HCT116 (cell line): ENCODE results near the gene C11orf54. TPM values are rescaled to one million over a fixed set of nuclear protein-coding genes. Genes with fewer than 3 reads are reported as not detected.

Source experiments
- ATAC-seq: fragments of 200-7000 bp; cut with Tn5 transposase; 2 replicates; pipeline ENCODE4 v1.9.1; 2020; ENCODE audit warnings: mild to moderate bottlenecking, moderate library complexity
- Bru-seq: library from RNA; stranded (reverse); fragments of 400-500 nt; gene quantifications from one replicate; lab custom pipeline; 2021; lab: Mats Ljungman, UMichigan
- BruChase-seq, 2 experiments: library from RNA; stranded (reverse); fragments of 400-500 nt; gene quantifications; one replicate each; lab custom pipeline; 2021; lab: Mats Ljungman, UMichigan
- BruUV-seq: library from RNA; stranded (reverse); fragments of 400-500 nt; replicated peaks from 2 replicates; lab custom pipeline; 2021; lab: Mats Ljungman, UMichigan
- CTCF ChIA-PET: fragments of 300-600 bp; sonication (Branson Sonifier 250); formaldehyde crosslinking; loops from one replicate; lab custom pipeline; 2021; ENCODE audit warnings: antibody characterized with exemption; lab: Charles Lee
- POLR2A ChIA-PET: fragments of 300-600, 350-600 bp; sonication (Branson Sonifier 250); formaldehyde crosslinking; loops from one replicate; lab custom pipeline; 2021; ENCODE audit warnings: antibody characterized with exemption; lab: Charles Lee
- RAD21 ChIA-PET, 2 experiments: fragments of 300-600 bp; sonication (Branson Sonifier 250); formaldehyde crosslinking; loops; one replicate each; lab custom pipeline; 2023; ENCODE audit warnings: low total read pairs in 2 of 2; ENCODE audit not compliant: uncharacterized antibody in 2 of 2, unreplicated experiment in 2 of 2, low non-redundant PET in 1 of 2; lab: Charles Lee
- DNase-seq: peaks from one replicate; pipeline ENCODE4 v3.0.0-alpha.2; 2010; ENCODE audit warnings: low read depth, low spot score
- H2AFZ ChIP-seq: fragments of 200-600 bp; shearing (Covaris generic), sonication (generic); 2 replicates; pipeline ENCODE4 v1.6.1; 2017; ENCODE audit warnings: low read depth, mixed run types, mixed read lengths, antibody characterized with exemption, low read length; ENCODE audit not compliant: poor library complexity, severe bottlenecking
- H3K27ac ChIP-seq: 2 replicates; pipeline ENCODE4 v1.5.1; 2012; ENCODE audit warnings: low read depth, low read length
- H3K27me3 ChIP-seq: fragments of 200-600 bp; sonication (generic); 2 replicates; pipeline ENCODE4 v1.6.1; 2016; ENCODE audit warnings: mixed run types, low read length, mixed read lengths; ENCODE audit not compliant: insufficient read depth
- H3K36me3 ChIP-seq, 2 experiments: fragments of 200-500 bp in 1 of 2; fragments of 200-600 bp in 1 of 2; sonication (Bioruptor generic) in 1 of 2; sonication (generic) in 1 of 2; 2 replicates each; pipeline versions ENCODE4 v1.5.1 to v1.6.1; 2014 to 2016; ENCODE audit warnings: low read length in 2 of 2, inconsistent platforms in 1 of 2, mixed read lengths in 1 of 2, mixed run types in 1 of 2; ENCODE audit not compliant: insufficient read depth in 2 of 2, control insufficient read depth in 1 of 2
- H3K4me1 ChIP-seq, 2 experiments: fragments of 200-600 bp in 1 of 2; sonication (generic) in 1 of 2; 2 replicates each; pipeline versions ENCODE4 v1.5.1 to v1.6.1; 2012 to 2017; ENCODE audit warnings: low read length in 2 of 2, inconsistent platforms in 1 of 2, mild to moderate bottlenecking in 1 of 2, mixed read lengths in 1 of 2, mixed run types in 1 of 2, moderate library complexity in 1 of 2; ENCODE audit not compliant: insufficient read depth in 2 of 2, control insufficient read depth in 1 of 2
- H3K4me2 ChIP-seq: fragments of 200-600 bp; sonication (generic); 2 replicates; pipeline ENCODE4 v1.6.1; 2017; ENCODE audit warnings: mixed run types, low read length, mixed read lengths
- H3K4me3 ChIP-seq, 2 experiments: fragments of 200-600 bp in 1 of 2; sonication (generic) in 1 of 2; replicated peaks in 1 of 2; 2 replicates each; pipeline ENCODE4 v1.5.1; 2011 to 2016; ENCODE audit warnings: low read length in 2 of 2, control low read depth in 1 of 2, low read depth in 1 of 2, mild to moderate bottlenecking in 1 of 2, mixed read lengths in 1 of 2, mixed run types in 1 of 2
- H3K79me2 ChIP-seq: fragments of 200-600 bp; sonication (generic); 2 replicates; pipeline ENCODE4 v1.6.1; 2017; ENCODE audit warnings: mild to moderate bottlenecking, mixed run types, low read length, moderate library complexity, mixed read lengths; ENCODE audit not compliant: insufficient read depth
- H3K9ac ChIP-seq: fragments of 200-600 bp; sonication (generic); 2 replicates; pipeline ENCODE4 v1.6.1; 2016; ENCODE audit warnings: low read length, mixed read lengths
- H3K9me2 ChIP-seq: fragments of 200-600 bp; sonication (generic), shearing (Covaris generic); 2 replicates; pipeline ENCODE4 v1.6.1; 2017; ENCODE audit warnings: mixed run types, mild to moderate bottlenecking, moderate library complexity; ENCODE audit not compliant: insufficient read depth
- H3K9me3 ChIP-seq, 2 experiments: fragments of 200-500 bp in 1 of 2; fragments of 200-600 bp in 1 of 2; sonication (Bioruptor generic) in 1 of 2; sonication (generic) in 1 of 2; 2 replicates each; pipeline ENCODE4 v1.6.1; 2014 to 2017; ENCODE audit warnings: low read length in 2 of 2, mixed read lengths in 2 of 2, inconsistent platforms in 1 of 2, low read depth in 1 of 2, mild to moderate bottlenecking in 1 of 2, mixed run types in 1 of 2, moderate library complexity in 1 of 2; ENCODE audit not compliant: control insufficient read depth in 1 of 2, insufficient read depth in 1 of 2
- H4K20me1 ChIP-seq: fragments of 200-600 bp; sonication (generic), shearing (Covaris generic); 2 replicates; pipeline ENCODE4 v1.6.1; 2017; ENCODE audit warnings: mixed run types, mild to moderate bottlenecking, moderate library complexity; ENCODE audit not compliant: insufficient read depth
- CBX3 ChIP-seq: IDR thresholded peaks from 2 replicates; pipeline ENCODE4 v1.6.1; 2012; ENCODE audit warnings: low read depth
- CEBPB ChIP-seq: IDR thresholded peaks from 2 replicates; pipeline ENCODE4 v1.6.1; 2012; ENCODE audit warnings: low read depth
- EGR1 ChIP-seq: IDR thresholded peaks from 2 replicates; pipeline ENCODE4 v1.6.1; 2012; ENCODE audit warnings: low read depth
- ELF1 ChIP-seq: IDR thresholded peaks from 2 replicates; pipeline ENCODE4 v1.6.1; 2012; ENCODE audit warnings: low read depth, borderline replicate concordance
- EZH2 ChIP-seq: fragments of 200-600 bp; sonication (generic); IDR thresholded peaks from 2 replicates; pipeline ENCODE4 v1.6.1; 2017; ENCODE audit warnings: antibody characterized with exemption, mixed run types
- EZH2phosphoT487 ChIP-seq: fragments of 200-600 bp; IDR thresholded peaks from 2 replicates; pipeline ENCODE4 v1.6.1; 2018; ENCODE audit warnings: antibody characterized with exemption, borderline replicate concordance
- FOSL1 ChIP-seq: IDR thresholded peaks from 2 replicates; pipeline ENCODE4 v1.6.1; 2012; ENCODE audit warnings: low read depth
- JUND ChIP-seq: IDR thresholded peaks from 2 replicates; pipeline ENCODE4 v1.6.1; 2012
- POLR2A ChIP-seq: IDR thresholded peaks from 2 replicates; pipeline ENCODE4 v1.7.0; 2011; ENCODE audit warnings: borderline replicate concordance; ENCODE audit not compliant: insufficient read depth, insufficient read length; ENCODE audit errors: extremely low read depth
- POLR2AphosphoS5 ChIP-seq: IDR thresholded peaks from 2 replicates; pipeline ENCODE4 v1.6.1; 2011; ENCODE audit warnings: mild to moderate bottlenecking, low read depth, low read length, moderate library complexity
- RAD21 ChIP-seq: IDR thresholded peaks from 2 replicates; pipeline ENCODE4 v1.6.1; 2012; ENCODE audit warnings: low read depth, mild to moderate bottlenecking
- SIN3A ChIP-seq: IDR thresholded peaks from 2 replicates; pipeline ENCODE4 v1.6.1; 2012; ENCODE audit warnings: low read depth
- SP1 ChIP-seq: IDR thresholded peaks from 2 replicates; pipeline ENCODE4 v1.6.1; 2012; ENCODE audit warnings: low read depth
- SRF ChIP-seq: IDR thresholded peaks from 2 replicates; pipeline ENCODE4 v1.6.1; 2012; ENCODE audit warnings: low read depth
- TCF7L2 ChIP-seq: IDR thresholded peaks from 2 replicates; pipeline ENCODE4 v1.7.0; 2011; ENCODE audit warnings: borderline replicate concordance, inconsistent platforms; ENCODE audit not compliant: insufficient read depth, insufficient read length; ENCODE audit errors: extremely low read depth
- YY1 ChIP-seq: IDR thresholded peaks from 2 replicates; pipeline ENCODE4 v1.6.1; 2011; ENCODE audit warnings: low read length, low read depth, moderate library complexity, mild to moderate bottlenecking; ENCODE audit not compliant: insufficient replicate concordance; ENCODE audit errors: extremely low read depth
- ZNF274 ChIP-seq: fragments of 200-500 bp; sonication (Bioruptor generic); IDR thresholded peaks from 2 replicates; pipeline ENCODE4 v1.6.1; 2014; ENCODE audit warnings: mild to moderate bottlenecking, low read depth, low read length, inconsistent platforms
- intact Hi-C: fragments of 100-400 bp; cut with micrococcal nuclease; formaldehyde crosslinking; loops from 2 replicates; pipeline ENCODE4 v1.10.0; 2022
- long read RNA-seq: library from polyadenylated mRNA; unstranded; transcript quantifications from one replicate; pipeline ENCODE4 v2.0.0, GENCODE V29; 2021; ENCODE audit not compliant: unreplicated experiment
- polyA plus RNA-seq: library from polyadenylated mRNA; unstranded; fragments of >200 nt; gene quantifications from 2 replicates; pipeline ENCODE4 v1.2.1, GENCODE V29; 2012; ENCODE audit warnings: missing spikeins
- total RNA-seq: library from RNA; stranded (reverse); gene quantifications from one replicate; pipeline ENCODE4 v1.2.1, GENCODE V29; 2021; ENCODE audit not compliant: unreplicated experiment
- TF ChIP-seq, protein P1 (sequence below): IDR thresholded peaks from 2 replicates; pipeline ENCODE4 v1.6.1; 2011; ENCODE audit warnings: mild to moderate bottlenecking, low read length, moderate library complexity; ENCODE audit not compliant: insufficient replicate concordance; ENCODE audit errors: extremely low read depth
- TF ChIP-seq, protein P2 (sequence below): IDR thresholded peaks from 2 replicates; pipeline ENCODE4 v1.6.1; 2012
- TF ChIP-seq, protein P3 (sequence below), 3 experiments: fragments of 200-600 bp in 1 of 3; sonication (generic) in 1 of 3; IDR thresholded peaks in 2 of 3; conservative IDR thresholded peaks in 1 of 3; 2 replicates each; pipeline ENCODE4 v1.5.1; 2012 to 2017; ENCODE audit warnings: low read depth in 2 of 3, low read length in 2 of 3, antibody characterized with exemption in 1 of 3, borderline replicate concordance in 1 of 3, control low read depth in 1 of 3, mild to moderate bottlenecking in 1 of 3, mixed read lengths in 1 of 3, mixed run types in 1 of 3, moderate library complexity in 1 of 3; ENCODE audit not compliant: insufficient read depth in 1 of 3

Gene C11orf54
- 26.1 TPM for total RNA-seq
- 8.8 and 9.9 TPM in 2 replicates for polyA plus RNA-seq
- Bru-seq, nascent RNA, result percentile 88 among the genes with signal in this experiment
- BruChase-seq, experiment 1, labeled RNA remaining after a 6-hour chase, result percentile 97 among the genes with signal in this experiment
- BruChase-seq, experiment 2, labeled RNA remaining after a 2-hour chase, result percentile 94 among the genes with signal in this experiment
- long read RNA-seq, full-length matches to known transcripts, result 39 of 65 reads
- long read RNA-seq, partial matches to known transcripts, result 5 of 65 reads
- long read RNA-seq, other reads (novel, unspliced or antisense), result 21 of 65 reads

- Histone ChIP-seq H3K27ac (peak within 1 kb of the TSS; percentile 86), H3K4me2 (peak within 1 kb of the TSS; percentile 83), H3K9me2 (no peaks in the 10 kb centered on the region), H3K79me2 (peaks cover 68% of the 10 kb centered on the region), H3K27me3 (no peaks in the 10 kb centered on the region), H3K4me1 (peaks cover 20 to 31% of the 10 kb centered on the region in 2 experiments), H2AFZ (peak within 1 kb of the TSS; percentile 52), H3K4me3 (peak within 1 kb of the TSS; percentile 79 to 86), H3K36me3 (peaks cover 35 to 43% of the 10 kb centered on the region in 2 experiments), H3K9ac (peak within 1 kb of the TSS; percentile 98), H3K9me3 (no peaks in the 10 kb centered on the region), H4K20me1 (peaks cover 31% of the 10 kb centered on the region)
- peak; percentile 92 for ATAC-seq
- CTCF ChIA-PET, result interaction anchor here (1.3 kb wide), 1 partner anchor 43 kb away, joined by 4 read pairs; the partner anchor contains the start of gene MED17
- RAD21 ChIA-PET, result interaction anchor here in 1 of 2 experiments (1.2 kb wide), 1 partner anchor 43 kb away, joined by 4 read pairs; the partner anchor contains the start of gene MED17
- POLR2A ChIA-PET, result interaction anchor here (0.7 to 3.3 kb wide), 20 partner anchors 9 to 803 kb away, joined by 3 to 43 read pairs (median 4); partner anchors contain the start of genes CEP295 and MED17
- intact Hi-C loops, result loop anchor here (2.0 kb wide), 2 partner anchors 44 to 388 kb away; partner anchors contain the start of genes MED17 and PANX1
- DNase-seq, result peak; percentile 93
- TSS peak; percentile 59 for BruUV-seq
- TF ChIP-seq FOSL1 (no peak; the same call in 1 of the 2 replicates), JUND (no peak), EZH2phosphoT487 (no peak), ZNF274 (no peak), EGR1 (peak; percentile 88), CBX3 (peak; percentile 81; the same call in 1 of the 2 replicates), POLR2AphosphoS5 (peak; percentile 99), SP1 (peak; percentile 65), POLR2A (peak; percentile 94), SIN3A (peak; percentile 89), CEBPB (no peak), ELF1 (peak; percentile 86), EZH2 (no peak), SRF (no peak), TCF7L2 (no peak), RAD21 (no peak), YY1 (peak; percentile 95)
- TF ChIP-seq, protein P1, sequence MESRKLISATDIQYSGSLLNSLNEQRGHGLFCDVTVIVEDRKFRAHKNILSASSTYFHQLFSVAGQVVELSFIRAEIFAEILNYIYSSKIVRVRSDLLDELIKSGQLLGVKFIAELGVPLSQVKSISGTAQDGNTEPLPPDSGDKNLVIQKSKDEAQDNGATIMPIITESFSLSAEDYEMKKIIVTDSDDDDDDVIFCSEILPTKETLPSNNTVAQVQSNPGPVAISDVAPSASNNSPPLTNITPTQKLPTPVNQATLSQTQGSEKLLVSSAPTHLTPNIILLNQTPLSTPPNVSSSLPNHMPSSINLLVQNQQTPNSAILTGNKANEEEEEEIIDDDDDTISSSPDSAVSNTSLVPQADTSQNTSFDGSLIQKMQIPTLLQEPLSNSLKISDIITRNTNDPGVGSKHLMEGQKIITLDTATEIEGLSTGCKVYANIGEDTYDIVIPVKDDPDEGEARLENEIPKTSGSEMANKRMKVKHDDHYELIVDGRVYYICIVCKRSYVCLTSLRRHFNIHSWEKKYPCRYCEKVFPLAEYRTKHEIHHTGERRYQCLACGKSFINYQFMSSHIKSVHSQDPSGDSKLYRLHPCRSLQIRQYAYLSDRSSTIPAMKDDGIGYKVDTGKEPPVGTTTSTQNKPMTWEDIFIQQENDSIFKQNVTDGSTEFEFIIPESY, result peak; percentile 96
- TF ChIP-seq, protein P2, sequence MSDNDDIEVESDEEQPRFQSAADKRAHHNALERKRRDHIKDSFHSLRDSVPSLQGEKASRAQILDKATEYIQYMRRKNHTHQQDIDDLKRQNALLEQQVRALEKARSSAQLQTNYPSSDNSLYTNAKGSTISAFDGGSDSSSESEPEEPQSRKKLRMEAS, result peak; percentile 48
- TF ChIP-seq, protein P3, sequence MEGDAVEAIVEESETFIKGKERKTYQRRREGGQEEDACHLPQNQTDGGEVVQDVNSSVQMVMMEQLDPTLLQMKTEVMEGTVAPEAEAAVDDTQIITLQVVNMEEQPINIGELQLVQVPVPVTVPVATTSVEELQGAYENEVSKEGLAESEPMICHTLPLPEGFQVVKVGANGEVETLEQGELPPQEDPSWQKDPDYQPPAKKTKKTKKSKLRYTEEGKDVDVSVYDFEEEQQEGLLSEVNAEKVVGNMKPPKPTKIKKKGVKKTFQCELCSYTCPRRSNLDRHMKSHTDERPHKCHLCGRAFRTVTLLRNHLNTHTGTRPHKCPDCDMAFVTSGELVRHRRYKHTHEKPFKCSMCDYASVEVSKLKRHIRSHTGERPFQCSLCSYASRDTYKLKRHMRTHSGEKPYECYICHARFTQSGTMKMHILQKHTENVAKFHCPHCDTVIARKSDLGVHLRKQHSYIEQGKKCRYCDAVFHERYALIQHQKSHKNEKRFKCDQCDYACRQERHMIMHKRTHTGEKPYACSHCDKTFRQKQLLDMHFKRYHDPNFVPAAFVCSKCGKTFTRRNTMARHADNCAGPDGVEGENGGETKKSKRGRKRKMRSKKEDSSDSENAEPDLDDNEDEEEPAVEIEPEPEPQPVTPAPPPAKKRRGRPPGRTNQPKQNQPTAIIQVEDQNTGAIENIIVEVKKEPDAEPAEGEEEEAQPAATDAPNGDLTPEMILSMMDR (IDR thresholded peaks at IDR 0.05 in 2 of 3, conservative IDR thresholded peaks at IDR 0.05 in 1 of 3; ENCODE audit: borderline replicate concordance in 1 of 3, insufficient read depth in 1 of 3, low read depth in 2 of 3, low read length in 2 of 3), result no peak
Measured at GRCh38 chr11:93741094-93741881, at the start of gene C11orf54, which contains the start of gene TAF1D. Gene C11orf54 (plus strand): TSS chr11:93741672. CDS start chr11:93747394, 5,722 bp downstream. Gene TAF1D (minus strand): TSS chr11:93741495. CDS start chr11:93739304, 2,191 bp downstream.
